Rectal smooth muscle tissue (tissue), 1 donor: ENCODE measurements around the gene ATP6V0B.
A peak's percentile ranks its signal among the peaks of the same experiment; 100 is the strongest.

ENCODE experiments used
- H3K27ac ChIP-seq: one replicate; pipeline ENCODE4 v1.7.0; 2013; ENCODE audit warnings: low read depth, low read length, inconsistent platforms
- H3K27me3 ChIP-seq: one replicate; pipeline ENCODE4 v1.7.0; 2013; ENCODE audit warnings: low read length; ENCODE audit not compliant: control insufficient read depth, insufficient read depth
- H3K36me3 ChIP-seq: one replicate; pipeline ENCODE4 v1.7.0; 2013; ENCODE audit warnings: low read length; ENCODE audit not compliant: control insufficient read depth, insufficient read depth
- H3K4me1 ChIP-seq: one replicate; pipeline ENCODE4 v1.7.0; 2013; ENCODE audit warnings: low read length; ENCODE audit not compliant: control insufficient read depth, insufficient read depth
- H3K4me3 ChIP-seq: one replicate; pipeline ENCODE4 v1.7.0; 2013; ENCODE audit warnings: low read length
- H3K9ac ChIP-seq: one replicate; pipeline ENCODE4 v1.7.0; 2013; ENCODE audit warnings: low read length

Gene ATP6V0B

DNA sequence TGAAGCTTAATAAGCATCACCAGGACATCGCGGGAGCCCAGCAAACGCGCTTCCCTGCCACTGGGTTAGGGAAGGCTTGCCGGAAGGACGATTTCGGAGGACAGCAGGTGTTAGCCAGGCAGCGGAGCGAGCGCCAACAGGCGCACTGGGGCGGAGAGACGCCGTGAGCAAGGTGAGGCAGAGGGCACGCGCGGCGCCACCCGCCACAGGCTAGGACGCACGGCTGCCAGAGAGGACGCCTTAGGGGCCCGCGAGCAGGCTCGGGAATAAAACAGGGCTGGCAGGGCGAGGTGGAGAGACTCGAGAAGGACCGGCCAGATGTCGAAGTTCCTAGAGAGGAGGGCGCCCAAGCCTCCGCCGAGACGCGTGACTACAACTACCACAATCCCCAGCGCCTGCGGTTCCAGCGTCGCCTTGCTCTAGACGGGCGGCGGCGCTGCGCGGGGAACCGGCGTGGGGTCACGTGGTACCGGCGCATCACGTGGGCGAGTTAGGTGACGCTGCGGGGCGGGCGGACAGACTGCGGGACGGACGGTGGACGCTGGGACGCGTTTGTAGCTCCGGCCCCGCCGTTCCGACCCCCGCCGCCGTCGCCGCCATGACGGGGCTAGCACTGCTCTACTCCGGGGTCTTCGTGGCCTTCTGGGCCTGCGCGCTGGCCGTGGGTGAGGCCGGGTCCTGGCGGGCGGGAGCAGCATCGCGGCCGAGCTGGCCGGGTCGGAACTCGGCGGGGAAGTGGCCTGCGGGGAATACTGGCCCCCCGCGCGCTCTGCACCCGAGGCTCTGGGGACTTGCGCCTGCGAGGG lies at the start of gene ATP6V0B:
Gene ATP6V0B, plus strand, starts transcription at position 518 of the 806 bp plus-strand sequence. Its CDS starts 81 bp downstream, at position 599.
- Histone ChIP-seq H3K9ac (peak within 1 kb of the TSS; percentile 86), H3K4me1 (peaks cover 11% of the 10 kb centered on the region), H3K4me3 (peak within 1 kb of the TSS; percentile 81), H3K27me3 (no peaks in the 10 kb centered on the region), H3K27ac (peak within 1 kb of the TSS; percentile 94), H3K36me3 (peaks cover 21% of the 10 kb centered on the region)

GRCh38 chr1:43925846-43926245 lies 48.9 kb upstream of the ATP6V0B start:
- no peak overlapping the region for H3K27ac ChIP-seq
- H3K27me3 ChIP-seq, result no peaks in the 10 kb centered on the region
- no peaks in the 10 kb centered on the region for H3K36me3 ChIP-seq
- H3K9ac ChIP-seq, result no peak overlapping the region
- no peak overlapping the region for H3K4me3 ChIP-seq
- H3K4me1 ChIP-seq, result no peaks in the 10 kb centered on the region

GRCh38 chr1:43930168-43930948 lies 44.4 kb upstream of the ATP6V0B start:
- Histone ChIP-seq H3K4me1 (no peaks in the 10 kb centered on the region), H3K27ac (no peak overlapping the region), H3K4me3 (no peak overlapping the region), H3K27me3 (no peaks in the 10 kb centered on the region), H3K36me3 (no peaks in the 10 kb centered on the region), H3K9ac (no peak overlapping the region)

DNA sequence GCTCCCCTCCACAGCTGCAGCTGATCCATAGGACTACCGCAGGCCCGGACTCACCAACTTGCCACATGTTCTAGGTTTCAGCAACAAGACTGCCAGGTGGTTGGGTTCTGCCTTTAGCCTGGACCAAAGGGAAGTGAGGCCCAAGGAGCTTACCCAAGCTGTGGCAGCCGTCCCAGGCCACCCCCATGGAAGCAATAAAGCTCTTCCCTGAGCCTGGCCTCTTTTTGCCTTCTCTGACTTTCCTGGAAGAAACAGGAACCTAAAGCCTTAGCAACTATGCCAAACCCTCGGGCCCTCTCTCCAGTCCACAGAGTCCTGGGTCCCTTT lies 43.8 kb upstream of the ATP6V0B start:
- H3K9ac ChIP-seq, result no peak overlapping the region
- peaks cover 3% of the 10 kb centered on the region for H3K4me1 ChIP-seq
- no peak overlapping the region for H3K27ac ChIP-seq
- no peaks in the 10 kb centered on the region for H3K36me3 ChIP-seq
- H3K4me3 ChIP-seq, result no peak overlapping the region
- H3K27me3 ChIP-seq, result no peaks in the 10 kb centered on the region

DNA sequence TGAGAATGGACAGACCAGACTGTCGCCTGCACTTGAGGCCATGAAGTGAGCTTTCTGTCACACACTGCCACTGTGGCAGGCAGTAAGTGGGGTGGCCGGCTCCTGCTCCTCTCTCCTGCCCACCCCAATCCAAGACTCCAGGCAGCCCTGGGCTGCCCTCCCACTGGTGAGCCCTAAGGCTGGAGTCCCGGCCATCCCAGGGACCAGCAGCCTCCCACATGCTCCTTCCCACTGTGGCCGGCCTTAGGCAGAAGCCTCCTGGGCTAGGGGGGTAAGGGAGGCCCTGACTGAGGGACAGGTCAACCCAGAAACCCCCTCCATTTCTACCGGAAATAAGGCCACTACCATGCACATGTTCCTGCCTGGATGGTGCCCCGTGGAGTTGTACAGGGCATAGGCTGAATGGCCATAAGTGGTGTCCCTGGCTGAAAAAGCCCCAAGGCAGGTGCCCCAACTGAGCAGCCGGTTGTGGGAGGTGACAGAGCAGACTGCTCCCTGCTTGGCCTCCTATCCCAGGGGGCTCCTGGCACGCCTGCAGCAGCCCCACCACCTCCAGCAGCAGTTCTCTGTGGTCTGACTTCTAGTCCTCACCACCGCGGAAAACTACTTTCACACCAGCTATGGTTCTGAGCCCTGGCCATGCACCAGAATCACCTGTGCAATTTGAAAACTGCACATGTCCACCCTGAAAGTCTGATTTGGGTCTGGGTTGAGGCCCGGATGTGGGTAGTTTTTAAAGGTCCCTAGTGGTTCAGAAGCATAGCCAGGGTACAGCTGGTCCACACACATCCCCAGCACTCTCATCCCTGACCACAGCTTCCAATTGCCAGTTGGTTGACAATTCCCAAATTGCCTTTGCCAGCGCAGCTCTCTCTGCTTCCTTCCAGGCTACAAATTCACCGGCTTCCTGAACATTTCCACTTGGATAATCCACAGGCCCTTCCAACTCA lies 42.8 kb upstream of the ATP6V0B start:
- Histone ChIP-seq H3K4me3 (no peak overlapping the region), H3K27me3 (no peaks in the 10 kb centered on the region), H3K27ac (no peak overlapping the region), H3K36me3 (no peaks in the 10 kb centered on the region), H3K9ac (no peak overlapping the region), H3K4me1 (peaks cover 3% of the 10 kb centered on the region)

DNA sequence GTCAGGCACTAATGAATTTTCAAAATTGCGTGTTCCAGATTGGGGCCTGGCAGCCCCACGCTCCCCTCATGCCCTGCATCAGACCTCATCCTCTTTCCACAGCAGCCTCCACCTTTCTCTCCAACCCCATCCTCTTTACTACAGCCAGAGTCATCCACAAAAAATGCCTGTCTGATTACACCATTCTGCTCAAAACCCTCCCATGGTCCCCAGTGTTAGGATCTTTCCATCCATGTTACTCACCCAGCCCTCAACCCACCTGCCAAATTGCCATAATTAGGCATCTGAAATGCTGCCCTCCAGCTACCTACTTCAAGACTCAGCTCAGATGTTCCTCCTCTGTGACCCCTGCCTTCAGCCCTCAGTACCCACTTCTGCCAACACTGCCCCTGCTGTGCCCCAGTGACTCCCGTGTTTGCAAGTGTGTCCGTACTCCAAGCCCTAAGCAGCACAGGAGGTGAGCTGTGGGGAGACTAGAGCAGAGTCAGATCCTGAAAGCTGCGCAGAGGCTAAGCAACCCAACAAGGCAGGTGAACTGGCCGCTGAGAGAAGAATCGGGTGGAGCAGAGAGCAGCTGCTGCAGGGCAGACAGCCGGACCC lies 41.9 kb upstream of the ATP6V0B start:
- H3K4me3 ChIP-seq, result peak overlapping the region; percentile 49
- peaks cover 3% of the 10 kb centered on the region for H3K4me1 ChIP-seq
- no peak overlapping the region for H3K27ac ChIP-seq
- no peak overlapping the region for H3K9ac ChIP-seq
- no peaks in the 10 kb centered on the region for H3K36me3 ChIP-seq
- no peaks in the 10 kb centered on the region for H3K27me3 ChIP-seq

DNA sequence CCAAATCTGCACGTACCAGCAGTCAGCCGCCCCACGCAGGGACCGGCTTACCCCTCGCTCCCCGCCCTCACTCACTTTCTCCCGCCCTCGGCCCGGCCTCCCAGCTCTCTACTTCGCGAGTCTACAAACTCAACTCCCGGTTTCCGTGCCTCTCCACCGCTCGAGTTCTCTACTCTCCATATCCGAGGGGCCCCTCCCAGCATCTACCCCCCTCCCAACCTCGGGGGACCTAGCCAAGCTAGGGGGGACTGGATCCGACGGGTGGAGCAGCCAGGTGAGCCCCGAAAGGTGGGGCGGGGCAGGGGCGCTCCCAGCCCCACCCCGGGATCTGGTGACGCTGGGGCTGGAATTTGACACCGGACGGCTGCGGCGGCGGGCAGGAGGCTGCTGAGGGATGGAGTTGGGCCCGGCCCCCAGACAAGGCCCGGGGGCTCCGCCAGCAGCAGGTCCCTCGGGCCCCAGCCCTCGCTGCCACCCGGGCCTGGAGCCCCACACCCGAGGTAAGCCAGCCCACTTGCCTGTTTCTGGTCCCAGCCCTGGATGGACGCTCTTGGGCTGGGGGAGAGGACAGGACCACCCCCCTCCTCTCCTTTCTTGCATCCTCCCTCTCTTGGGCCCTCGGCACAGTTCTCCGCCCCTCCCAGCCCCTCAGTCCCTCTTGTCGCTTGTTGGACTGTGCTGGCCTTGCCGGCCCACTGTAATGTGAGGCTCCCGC lies 41.2 kb upstream of the ATP6V0B start, which contains the start of gene ARTN:
Gene ARTN, plus strand, starts transcription at position 416 of the 715 bp plus-strand sequence. CDS start 1,856 bp downstream, outside the sequence.
- Histone ChIP-seq H3K4me1 (peaks cover 3% of the 10 kb centered on the region), H3K27ac (no peak within 1 kb of the TSS), H3K9ac (no peak within 1 kb of the TSS), H3K36me3 (no peaks in the 10 kb centered on the region), H3K4me3 (peak within 1 kb of the TSS; percentile 49), H3K27me3 (no peaks in the 10 kb centered on the region)

DNA sequence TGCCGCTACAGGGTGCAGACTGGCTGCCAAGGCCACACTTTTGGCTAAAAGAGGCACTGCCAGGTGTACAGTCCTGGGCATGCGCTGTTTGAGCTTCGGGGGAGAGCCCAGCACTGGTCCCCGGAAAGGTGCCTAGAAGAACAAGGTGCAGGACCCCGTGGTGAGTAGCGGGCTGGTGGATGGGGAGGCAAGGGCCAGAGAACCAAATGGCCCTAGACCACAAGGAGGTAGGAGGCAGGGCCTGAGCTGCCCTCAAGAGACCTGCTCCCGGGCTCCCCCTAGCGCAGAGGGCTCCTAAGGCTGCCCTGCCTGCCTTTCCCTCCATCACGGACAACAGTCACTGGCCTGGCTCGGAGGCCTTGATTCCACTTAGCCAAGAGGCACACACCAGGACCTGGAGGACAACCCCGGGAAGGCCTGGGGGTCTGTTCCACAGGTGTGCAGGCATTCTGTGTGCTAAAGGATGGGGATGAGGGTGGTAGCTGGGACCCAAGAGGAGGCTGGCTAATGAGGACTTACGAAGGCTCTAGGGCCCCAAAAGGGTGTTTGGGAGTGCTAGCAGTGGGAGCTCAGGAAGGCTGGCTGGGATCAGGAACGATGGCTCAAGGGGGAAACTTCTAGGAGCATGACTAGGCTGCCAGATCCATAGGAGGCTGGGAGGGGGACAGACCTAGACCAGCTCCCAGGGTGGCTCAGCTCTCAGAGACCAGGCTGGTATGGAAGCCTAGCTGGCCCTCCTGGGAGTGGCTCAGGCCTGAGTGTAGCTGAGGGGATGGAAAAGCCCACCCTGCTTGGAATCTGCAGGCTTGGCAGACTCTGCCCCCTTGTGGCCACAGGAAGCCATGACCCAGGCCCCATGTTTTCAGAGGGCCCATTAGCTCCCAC lies 40.4 kb upstream of the ATP6V0B start:
- Histone ChIP-seq H3K9ac (no peak overlapping the region), H3K4me1 (peaks cover 3% of the 10 kb centered on the region), H3K27ac (no peak overlapping the region), H3K27me3 (no peaks in the 10 kb centered on the region), H3K4me3 (peak overlapping the region; percentile 49), H3K36me3 (no peaks in the 10 kb centered on the region)

DNA sequence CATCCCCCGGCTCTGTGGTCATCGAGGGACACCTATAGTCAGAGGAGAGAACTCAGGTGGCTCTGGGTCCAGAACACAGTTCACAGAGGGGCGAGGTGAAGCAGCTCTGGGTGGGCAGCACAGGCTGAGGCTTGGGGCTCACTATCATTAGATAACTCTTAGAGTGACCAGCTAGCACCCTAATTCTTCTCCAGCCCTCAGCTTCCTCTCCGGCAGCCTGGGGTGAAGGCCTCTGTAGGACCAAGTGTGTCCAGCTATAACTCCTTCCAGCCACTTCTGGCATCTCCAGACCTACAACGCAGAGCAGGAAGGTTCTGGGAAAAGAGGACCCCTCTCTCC lies 39.8 kb upstream of the ATP6V0B start:
- no peak overlapping the region for H3K9ac ChIP-seq
- H3K36me3 ChIP-seq, result no peaks in the 10 kb centered on the region
- H3K27me3 ChIP-seq, result no peaks in the 10 kb centered on the region
- peaks cover 3% of the 10 kb centered on the region for H3K4me1 ChIP-seq
- no peak overlapping the region for H3K27ac ChIP-seq
- no peak overlapping the region for H3K4me3 ChIP-seq

DNA sequence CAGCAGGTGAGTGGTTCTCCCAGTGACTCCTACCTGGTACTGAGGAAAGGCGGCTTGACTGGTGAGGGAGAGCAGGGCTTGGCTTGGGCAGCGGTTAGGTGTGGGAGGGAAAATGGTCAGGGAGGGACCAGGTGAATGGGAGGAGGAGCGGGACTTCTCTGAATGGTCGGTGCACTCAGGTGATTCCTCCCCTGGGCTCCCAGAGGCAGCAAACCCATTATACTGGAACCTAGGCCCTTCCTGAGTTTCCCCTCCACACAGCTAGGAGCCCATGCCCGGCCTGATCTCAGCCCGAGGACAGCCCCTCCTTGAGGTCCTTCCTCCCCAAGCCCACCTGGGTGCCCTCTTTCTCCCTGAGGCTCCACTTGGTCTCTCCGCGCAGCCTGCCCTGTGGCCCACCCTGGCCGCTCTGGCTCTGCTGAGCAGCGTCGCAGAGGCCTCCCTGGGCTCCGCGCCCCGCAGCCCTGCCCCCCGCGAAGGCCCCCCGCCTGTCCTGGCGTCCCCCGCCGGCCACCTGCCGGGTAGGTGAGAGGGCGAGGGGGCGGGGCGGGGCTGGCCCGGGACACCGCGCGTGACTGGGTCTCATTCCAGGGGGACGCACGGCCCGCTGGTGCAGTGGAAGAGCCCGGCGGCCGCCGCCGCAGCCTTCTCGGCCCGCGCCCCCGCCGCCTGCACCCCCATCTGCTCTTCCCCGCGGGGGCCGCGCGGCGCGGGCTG lies 38.9 kb upstream of the ATP6V0B start:
- Histone ChIP-seq H3K4me3 (peak overlapping the region; percentile 62), H3K27ac (no peak overlapping the region), H3K27me3 (no peaks in the 10 kb centered on the region), H3K36me3 (no peaks in the 10 kb centered on the region), H3K9ac (no peak overlapping the region), H3K4me1 (peaks cover 3% of the 10 kb centered on the region)
